ENCODE measurements around the gene PRKAR2B. TPM values are rescaled to one million over a fixed set of nuclear protein-coding genes. Genes with fewer than 3 reads are reported as not detected.

The PRKAR2B gene
- total RNA-seq, 1 donor: 2.7 TPM

- H3K4me3 ChIP-seq (ENCODE audit: low read depth, low read length): no peak overlapping the region
- TF ChIP-seq CTCF (IDR thresholded peaks at IDR 0.05; ENCODE audit: insufficient read depth, low read length): no peak
Measured at GRCh38 chr7:107206136-107206535, 161.6 kb downstream of the PRKAR2B start.

GRCh38 chr7:107206706-107207105 lies 162.2 kb downstream of the PRKAR2B start:
- H3K4me3 ChIP-seq (ENCODE audit: low read depth, low read length): no peak overlapping the region
- TF ChIP-seq CTCF (IDR thresholded peaks at IDR 0.05; ENCODE audit: insufficient read depth, low read length): no peak
- no peak for DNase-seq (ENCODE audit: low read depth)

More at GRCh38 chr7:107206136-107206535, 161.6 kb downstream of the PRKAR2B start:
- DNase-seq (ENCODE audit: low read depth): no peak

- DNase-seq (ENCODE audit: low read depth): no peak
- TF ChIP-seq CTCF (IDR thresholded peaks at IDR 0.05; ENCODE audit: insufficient read depth, low read length): no peak
- no peak overlapping the region for H3K4me3 ChIP-seq (ENCODE audit: low read depth, low read length)
Measured at GRCh38 chr7:107207459-107207858, 163.0 kb downstream of the PRKAR2B start.

- DNase-seq (ENCODE audit: low read depth): peak; percentile 39
- H3K4me3 ChIP-seq (ENCODE audit: low read depth, low read length): no peak overlapping the region
- no peak for TF ChIP-seq CTCF (IDR thresholded peaks at IDR 0.05; ENCODE audit: insufficient read depth, low read length)
Measured at GRCh38 chr7:107208024-107208521, 163.6 kb downstream of the PRKAR2B start.

- no peak overlapping the region for H3K4me3 ChIP-seq (ENCODE audit: low read depth, low read length)
- DNase-seq (ENCODE audit: low read depth): no peak
- no peak for TF ChIP-seq CTCF (IDR thresholded peaks at IDR 0.05; ENCODE audit: insufficient read depth, low read length)
Measured at GRCh38 chr7:107208563-107208962, 164.1 kb downstream of the PRKAR2B start.

- no peak for DNase-seq (ENCODE audit: low read depth)
- H3K4me3 ChIP-seq (ENCODE audit: low read depth, low read length): no peak overlapping the region
- TF ChIP-seq CTCF (IDR thresholded peaks at IDR 0.05; ENCODE audit: insufficient read depth, low read length): no peak
Measured at GRCh38 chr7:107209565-107209964, 165.1 kb downstream of the PRKAR2B start.

- H3K4me3 ChIP-seq (ENCODE audit: low read depth, low read length): no peak overlapping the region
- DNase-seq (ENCODE audit: low read depth): no peak
- TF ChIP-seq CTCF (IDR thresholded peaks at IDR 0.05; ENCODE audit: insufficient read depth, low read length): no peak
Measured at GRCh38 chr7:107210400-107210799, 165.9 kb downstream of the PRKAR2B start.

Measured in fibroblast of the aortic adventitia (primary cell).